Measurements from ENCODE around the gene APEH. TPM values are rescaled to one million over a fixed set of nuclear protein-coding genes. Genes with fewer than 3 reads are reported as not detected.

Gene APEH
- total and polyA plus RNA-seq, 10 of the 15 experiments (the other 5 are each of a cell fraction or from before 2014, with no cell fraction given) = 74.4 to 214 (median 131) TPM

- TF ChIP-seq RCOR1 (conservative IDR thresholded peaks at IDR 0.05; ENCODE audit: low read depth, low read length) = no peak
- no peak for TF ChIP-seq TAF1 (IDR thresholded peaks at IDR 0.05; ENCODE audit: borderline replicate concordance, low read depth, low read length)
- no peak for TF ChIP-seq NFYA (IDR thresholded peaks at IDR 0.05; ENCODE audit: borderline replicate concordance, low read depth, low read length)
- TF ChIP-seq CEBPB (IDR thresholded peaks at IDR 0.05; ENCODE audit: borderline replicate concordance in 1 of 2, low read depth in 2 of 2, low read length in 2 of 2) = no peak
Measured at GRCh38 chr3:49722896-49723295, 48.7 kb downstream of the APEH start (continued).

- peak overlapping the region; percentile 77 for H3K4me2 ChIP-seq (ENCODE audit: control insufficient read depth, insufficient read depth)
- peak; percentile 45 for ATAC-seq
- peaks cover 3 to 23% of the 10 kb centered on the region in 2 experiments for H3K36me3 ChIP-seq (ENCODE audit: control insufficient read depth in 2 of 2, insufficient read depth in 2 of 2, low read length in 1 of 2)
- DNase-seq (ENCODE audit: low read depth, low spot score) = no peak
- intact Hi-C loops (cut with micrococcal nuclease; ENCODE audit: unreplicated experiment) = loop anchor here (5.0 kb wide), 2 partner anchors 64 to 114 kb away; partner anchors contain the start of gene IP6K1
- BruUV-seq (replicated peaks) = no TSS peak
- H2AFZ ChIP-seq (ENCODE audit: control insufficient read depth, low read depth, low read length) = peak overlapping the region; percentile 59
- POLR2A ChIA-PET = interaction anchor here (1.1 kb wide), 1 partner anchor 22 kb away, joined by 3 read pairs; no protein-coding TSS in a partner anchor
- CTCF ChIA-PET = interaction anchor here (1.7 kb wide), 1 partner anchor 116 kb away, joined by 8 read pairs; no protein-coding TSS in a partner anchor
- H3K27ac ChIP-seq (ENCODE audit: control insufficient read depth, insufficient read depth) = peak overlapping the region; percentile 93
- 1% methylated on average over 20 of the region's 20 CpGs for WGBS (ENCODE audit: insufficient coverage, insufficient replicate concordance, low lambda C conversion rate, missing lambda C conversion rate)
- H3K27me3 ChIP-seq (replicated peaks in 1 of 2; ENCODE audit: control insufficient read depth in 2 of 2, insufficient read depth in 2 of 2, low read length in 1 of 2) = no peaks in the 10 kb centered on the region
- H3K79me2 ChIP-seq (ENCODE audit: control insufficient read depth, insufficient read depth, low read length) = peaks cover 20% of the 10 kb centered on the region
- peak overlapping the region; percentile 87 for H3K4me3 ChIP-seq
- H3K4me1 ChIP-seq (ENCODE audit: control insufficient read depth, insufficient read depth, low read length) = peaks cover 21% of the 10 kb centered on the region
- FAIRE-seq = peak; percentile 81
- peak overlapping the region; percentile 100 for H3K9ac ChIP-seq (ENCODE audit: control insufficient read depth, insufficient read depth, low read length)
- in situ Hi-C loops (cut with MboI) = no loop called here
- SMC1A ChIA-PET (ENCODE audit: uncharacterized antibody, unreplicated experiment) = interaction anchor here (1.8 kb wide), 1 partner anchor 82 kb away, joined by 5 read pairs; no protein-coding TSS in a partner anchor
- no peaks in the 10 kb centered on the region; the same call in 2 of the 3 replicates for H3K9me3 ChIP-seq (replicated peaks; ENCODE audit: control insufficient read depth, insufficient read depth, low read length)
- no peaks in the 10 kb centered on the region for H4K20me1 ChIP-seq (ENCODE audit: control insufficient read depth, insufficient read depth)
- RAD21 ChIA-PET (ENCODE audit: unreplicated experiment) = no interaction called here
- TF ChIP-seq MLLT1 (IDR thresholded peaks at IDR 0.05) (0 out of 2 replicates have a peak, but pooled peaks have one; percentile 24), ATF3 (IDR thresholded peaks at IDR 0.05; ENCODE audit: borderline replicate concordance, extremely low read depth, low read depth, low read length) (peak; percentile 46; the same call in 1 of the 2 replicates), POLR2AphosphoS5 (IDR thresholded peaks at IDR 0.05; ENCODE audit: low read length) (peak; percentile 80; the same call in 1 of the 2 replicates), RUNX3 (IDR thresholded peaks at IDR 0.05; ENCODE audit: low read length) (no peak), CBX3 (IDR thresholded peaks at IDR 0.05; ENCODE audit: borderline replicate concordance, low read depth) (no peak), STAT3 (IDR thresholded peaks at IDR 0.05; ENCODE audit: low read depth, low read length) (no peak), BHLHE40 (IDR thresholded peaks at IDR 0.05; ENCODE audit: borderline replicate concordance in 1 of 2, low read depth in 2 of 2, low read length in 1 of 2) (peak; percentile 10 to 38; a peak in 1 of 4 replicates), ZBED1 (IDR thresholded peaks at IDR 0.05; ENCODE audit: borderline replicate concordance) (no peak), ZNF687 (IDR thresholded peaks at IDR 0.05) (0 out of 2 replicates have a peak, but pooled peaks have one; percentile 30), MXI1 (IDR thresholded peaks at IDR 0.05; ENCODE audit: low read depth, low read length) (0 out of 2 replicates have a peak, but pooled peaks have one; percentile 27), BRCA1 (IDR thresholded peaks at IDR 0.05; ENCODE audit: low read depth, low read length) (no peak), RAD51 (IDR thresholded peaks at IDR 0.05) (peak; percentile 94)
Measured at GRCh38 chr3:49723296-49723627, 49.1 kb downstream of the APEH start.

Measured in GM12878 (cell line).